GM10266 (cell line): ENCODE measurements around the gene C2orf81.

Experiments
- DNase-seq: peaks from one replicate; pipeline ENCODE4 v3.0.0; 2012; ENCODE audit errors: extremely low spot score
- CTCF ChIP-seq: IDR thresholded peaks from 2 replicates; pipeline ENCODE4 v1.5.1; 2012; ENCODE audit warnings: mild to moderate bottlenecking, low read depth; ENCODE audit not compliant: control insufficient read depth, insufficient read depth; ENCODE audit errors: missing control alignments

The C2orf81 gene

DNA sequence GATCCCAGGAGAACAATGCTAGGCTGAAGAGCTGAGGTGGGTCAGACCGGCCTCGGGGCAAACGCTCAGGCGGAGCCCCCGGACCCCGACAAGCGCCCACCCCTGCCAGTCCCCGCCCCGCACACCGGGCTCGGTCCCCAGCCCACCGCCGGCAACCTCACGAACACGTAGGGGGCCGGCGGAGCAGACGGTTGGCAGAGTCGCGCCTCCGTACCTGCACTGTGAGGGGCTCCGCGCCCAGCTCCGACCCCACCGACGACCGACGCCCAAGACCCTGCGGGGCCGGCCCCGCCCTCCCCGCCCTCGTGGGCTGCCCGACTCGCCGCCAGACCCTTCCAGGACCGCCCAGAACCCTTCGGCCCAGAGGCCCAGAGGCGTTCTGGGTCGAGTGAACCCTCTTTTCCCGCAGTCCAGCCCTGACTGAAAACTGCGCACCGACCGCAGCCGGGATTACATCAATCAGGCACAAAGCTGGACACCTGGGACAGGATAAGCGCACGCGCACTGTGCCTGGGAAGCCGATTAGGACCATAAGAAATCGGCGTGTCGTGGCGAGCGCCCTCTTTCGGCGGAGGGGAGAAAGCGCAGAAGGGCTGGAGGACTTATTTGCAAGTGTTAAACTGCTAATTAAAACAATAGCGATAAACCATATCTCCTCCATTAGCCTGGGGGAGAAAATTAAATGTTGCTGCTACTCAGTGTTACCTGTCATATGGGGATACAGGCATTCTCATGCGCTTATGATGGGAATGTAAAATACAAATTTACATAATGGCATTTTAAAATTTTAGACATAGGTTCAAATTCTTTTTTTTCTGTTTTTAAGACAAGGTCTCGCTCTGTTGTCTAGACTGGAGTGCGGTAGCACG is 29.6 kb downstream of the C2orf81 start:
- peak; percentile 94 for DNase-seq
- peak; percentile 99 for TF ChIP-seq CTCF

DNA sequence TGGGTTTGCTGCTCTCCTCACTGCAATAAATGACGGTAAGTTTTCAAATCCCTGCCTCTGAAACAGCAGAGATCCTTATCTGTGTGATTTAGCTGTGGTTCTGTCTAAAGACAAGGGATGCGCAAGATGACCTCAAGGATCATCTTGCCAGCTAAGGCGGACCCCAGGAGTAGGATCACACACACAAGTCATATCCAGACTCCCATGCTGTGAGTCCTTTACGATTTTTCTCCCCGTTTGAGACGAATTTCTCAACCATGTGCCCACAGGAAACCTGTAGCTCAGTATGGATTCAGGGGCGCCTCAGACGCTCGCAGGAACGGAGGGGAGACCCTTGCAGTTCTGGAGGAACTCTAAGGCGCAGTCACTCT is 30.2 kb downstream of the C2orf81 start:
- TF ChIP-seq CTCF: no peak
- no peak for DNase-seq

DNA sequence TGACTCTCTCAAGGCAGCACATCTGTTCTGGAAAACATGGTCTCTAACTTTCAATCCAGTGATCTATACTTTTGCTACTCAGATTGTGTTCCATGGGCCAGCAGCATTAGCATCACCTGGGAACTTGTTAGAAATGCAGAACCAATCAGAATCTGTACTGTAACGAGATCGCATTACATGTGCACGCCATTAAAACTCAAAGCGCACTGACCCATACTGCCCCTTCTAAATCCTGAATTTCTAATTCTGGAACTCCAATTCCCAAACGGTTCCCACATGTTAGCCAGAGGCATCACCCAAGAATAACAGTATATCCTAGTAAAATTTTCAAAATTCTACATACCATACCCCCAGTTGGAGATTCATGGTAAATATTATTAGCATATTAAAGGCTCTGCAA is 30.8 kb downstream of the C2orf81 start:
- TF ChIP-seq CTCF: no peak
- no peak for DNase-seq

- TF ChIP-seq CTCF: no peak
- DNase-seq: no peak
These were observed 34.1 kb downstream of the C2orf81 start for GRCh38 chr2:74387346-74387745.

DNA sequence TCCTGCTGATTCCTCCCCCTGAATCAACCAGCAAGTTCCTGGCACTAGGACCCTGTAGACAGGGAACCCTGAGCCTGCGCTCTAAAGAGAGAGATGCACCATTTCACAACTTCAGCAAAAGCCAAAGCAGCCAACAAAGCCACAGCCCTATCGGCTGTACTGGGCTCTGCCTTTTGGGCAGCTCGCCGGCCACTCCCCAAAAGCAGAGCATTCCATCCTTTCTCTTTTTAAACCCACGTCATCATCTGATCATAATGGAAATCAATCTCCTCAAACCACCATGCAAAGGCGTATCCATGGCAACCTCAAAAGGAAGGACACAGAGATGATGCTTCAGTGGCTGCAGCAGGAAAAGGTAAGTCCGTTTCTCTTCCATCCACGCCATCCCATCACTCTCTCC is 36.0 kb downstream of the C2orf81 start:
- TF ChIP-seq CTCF: no peak
- no peak for DNase-seq

DNA sequence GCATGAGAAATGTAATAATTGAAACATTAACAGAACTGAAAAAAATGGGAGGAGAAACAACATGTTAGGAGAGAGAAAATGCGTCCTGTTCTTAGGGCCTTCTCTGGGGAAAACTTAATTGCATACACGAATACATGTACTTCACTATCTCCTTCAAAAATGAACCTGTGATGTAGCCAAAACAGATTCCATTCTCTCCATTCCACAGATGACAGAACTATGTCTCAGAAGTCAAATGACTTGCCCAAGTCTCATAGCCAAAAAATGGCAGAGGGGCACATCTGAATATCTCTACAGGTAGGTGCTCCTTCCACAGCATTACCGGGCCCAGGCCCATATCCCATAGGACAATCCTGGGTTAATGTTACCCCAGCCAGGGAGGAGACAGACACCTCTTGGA is 37.4 kb downstream of the C2orf81 start:
- no peak for DNase-seq
- TF ChIP-seq CTCF: no peak

DNA sequence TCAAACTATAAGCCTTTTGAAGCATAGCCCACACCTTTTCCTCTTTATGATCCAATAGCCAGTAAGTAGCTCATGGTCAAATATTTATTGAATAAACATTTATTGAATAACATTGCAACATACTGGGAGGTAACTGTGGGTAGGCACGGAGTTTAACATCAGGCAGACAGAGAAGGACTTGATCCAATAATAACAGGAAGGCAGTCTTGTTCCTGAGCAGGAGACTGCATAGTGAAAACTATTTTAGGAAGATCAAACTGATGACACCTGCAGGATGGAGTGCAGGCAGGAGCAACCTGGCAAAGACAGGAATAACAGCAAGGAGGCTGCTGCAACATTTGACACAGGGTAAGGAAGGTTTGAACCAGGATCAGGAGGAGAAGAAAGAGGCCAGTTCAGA is 38.2 kb downstream of the C2orf81 start:
- no peak for DNase-seq
- no peak for TF ChIP-seq CTCF
